HepG2 (cell line): ENCODE results near the gene AKT2.

Experiments used
- CHD2 ChIP-seq: IDR thresholded peaks from 2 replicates; pipeline ENCODE4 v1.6.1; 2011; ENCODE audit warnings: low read depth, low read length, improper control_type of control experiment
- EP300 ChIP-seq, 3 experiments: sonication (generic) in 1 of 3; formaldehyde crosslinking in 1 of 3; IDR thresholded peaks; 2 replicates each; pipeline versions ENCODE4 v1.5.1 to v1.6.1; 2011 to 2020; ENCODE audit warnings: low read depth in 2 of 3, low read length in 2 of 3, borderline replicate concordance in 1 of 3, improper control_type of control experiment in 1 of 3, mild to moderate bottlenecking in 1 of 3, missing genetic modification reagents in 1 of 3, moderate library complexity in 1 of 3
- ESRRA ChIP-seq: sonication (generic); formaldehyde crosslinking; IDR thresholded peaks from 2 replicates; pipeline ENCODE4 v1.5.1; 2020; ENCODE audit warnings: mild to moderate bottlenecking, low read depth, missing genetic modification reagents
- HNRNPLL ChIP-seq: fragments of 200-400 bp; formaldehyde crosslinking; IDR thresholded peaks from 2 replicates; pipeline ENCODE4 v1.6.1; 2017; ENCODE audit warnings: mild to moderate bottlenecking, low read depth, low read length; ENCODE audit not compliant: poor library complexity, severe bottlenecking
- JDP2 ChIP-seq: sonication (generic); formaldehyde crosslinking; IDR thresholded peaks from 2 replicates; pipeline ENCODE4 v1.8.1; 2022; ENCODE audit warnings: missing genetic modification reagents, borderline replicate concordance
- JUND ChIP-seq: sonication (generic); formaldehyde crosslinking; IDR thresholded peaks from 2 replicates; pipeline ENCODE4 v1.8.0; 2022; ENCODE audit warnings: mild to moderate bottlenecking, missing genetic modification reagents
- KDM1A ChIP-seq: IDR thresholded peaks from 2 replicates; pipeline ENCODE4 v1.6.1; 2016; ENCODE audit warnings: missing compliant biosample characterization
- MTA3 ChIP-seq: sonication (generic); formaldehyde crosslinking; IDR thresholded peaks from 2 replicates; pipeline ENCODE4 v1.4.0; 2020; ENCODE audit warnings: missing genetic modification reagents
- NFIC ChIP-seq: IDR thresholded peaks from 2 replicates; pipeline ENCODE4 v1.6.1; 2012; ENCODE audit warnings: mild to moderate bottlenecking, low read length, inconsistent platforms
- ONECUT2 ChIP-seq: sonication (generic); formaldehyde crosslinking; IDR thresholded peaks from 2 replicates; pipeline ENCODE4 v1.4.0; 2020; ENCODE audit warnings: missing genetic modification reagents
- POLR2A ChIP-seq, 2 experiments: IDR thresholded peaks; 2 replicates each; pipeline ENCODE4 v1.6.1; 2011; ENCODE audit warnings: low read depth in 2 of 2, low read length in 2 of 2, mild to moderate bottlenecking in 1 of 2, moderate library complexity in 1 of 2; ENCODE audit not compliant: insufficient read depth in 1 of 2
- ZNF780A ChIP-seq: sonication (generic); formaldehyde crosslinking; IDR thresholded peaks from 2 replicates; pipeline ENCODE4 v1.8.0; 2022; ENCODE audit warnings: mild to moderate bottlenecking, missing genetic modification reagents, moderate library complexity
- ZNF891 ChIP-seq: sonication (generic); formaldehyde crosslinking; IDR thresholded peaks from 2 replicates; pipeline ENCODE4 v1.5.0; 2020; ENCODE audit warnings: mild to moderate bottlenecking, missing genetic modification reagents
- TF ChIP-seq, protein P1 (sequence below): IDR thresholded peaks from 2 replicates; pipeline ENCODE4 v1.6.1; 2016; ENCODE audit warnings: low read depth

DNA sequence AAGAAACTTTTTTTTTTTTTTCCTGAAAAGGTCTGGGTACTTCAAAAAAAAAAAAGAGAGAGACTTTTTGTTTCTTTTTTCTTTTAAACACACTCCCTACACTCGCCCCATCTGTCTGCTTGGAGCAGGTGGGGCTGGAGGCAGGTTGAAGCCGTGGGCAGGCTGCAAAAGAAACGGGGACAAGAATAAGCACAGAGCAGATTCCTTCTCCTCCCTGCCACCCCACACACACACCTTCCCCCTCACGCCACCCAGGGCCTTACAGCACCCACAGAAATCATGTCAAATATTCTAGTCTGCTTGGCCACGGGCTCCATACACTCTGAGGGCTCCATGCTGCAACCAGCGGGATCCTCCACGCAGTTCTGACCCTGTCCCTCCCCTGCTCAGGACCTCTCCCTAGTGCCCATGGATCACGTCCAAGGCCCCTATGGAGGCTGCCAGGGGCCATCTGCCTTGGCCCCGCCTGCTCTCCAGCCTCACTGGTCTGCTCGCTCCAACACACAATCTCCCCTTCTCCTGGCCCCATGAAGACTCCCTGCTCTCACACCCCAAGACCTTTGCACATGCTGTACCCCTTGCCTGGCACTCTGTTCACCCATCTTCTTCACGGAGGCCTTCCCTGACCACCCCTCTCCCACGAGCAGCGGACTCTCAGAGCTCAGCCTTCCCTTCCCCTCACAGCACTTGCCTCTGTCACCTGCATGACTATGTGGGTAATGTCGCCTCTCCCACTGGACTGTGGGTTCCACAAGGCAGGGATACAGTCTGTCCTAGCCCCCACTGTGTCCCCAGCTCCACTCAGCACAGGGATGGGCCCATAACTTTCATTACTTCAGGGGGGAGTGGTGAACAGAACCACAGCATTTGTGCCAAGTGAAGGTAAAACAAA is 11.4 kb downstream of the AKT2 start:
- no peak for TF ChIP-seq KDM1A (CRISPR knock-in tag)
- TF ChIP-seq CHD2, result no peak
- TF ChIP-seq JUND (CRISPR knock-in tag), result no peak
- no peak for TF ChIP-seq ESRRA (CRISPR knock-in tag)
- TF ChIP-seq JDP2, result no peak
- TF ChIP-seq POLR2A (IDR thresholded peaks at IDR 0.05; ENCODE audit: insufficient read depth in 1 of 2, low read depth in 2 of 2, low read length in 2 of 2), result no peak
- no peak for TF ChIP-seq ZNF891 (CRISPR knock-in tag)
- TF ChIP-seq EP300 (IDR thresholded peaks at IDR 0.05; ENCODE audit: low read depth in 2 of 2, low read length in 2 of 2), result no peak
- no peak for TF ChIP-seq EP300 (CRISPR knock-in tag; IDR thresholded peaks at IDR 0.05; ENCODE audit: borderline replicate concordance)
- TF ChIP-seq MTA3 (CRISPR knock-in tag), result no peak
- TF ChIP-seq ONECUT2 (CRISPR knock-in tag), result no peak
- no peak for TF ChIP-seq HNRNPLL
- TF ChIP-seq ZNF780A (CRISPR knock-in tag), result no peak
- no peak for TF ChIP-seq NFIC
- TF ChIP-seq, protein P1, sequence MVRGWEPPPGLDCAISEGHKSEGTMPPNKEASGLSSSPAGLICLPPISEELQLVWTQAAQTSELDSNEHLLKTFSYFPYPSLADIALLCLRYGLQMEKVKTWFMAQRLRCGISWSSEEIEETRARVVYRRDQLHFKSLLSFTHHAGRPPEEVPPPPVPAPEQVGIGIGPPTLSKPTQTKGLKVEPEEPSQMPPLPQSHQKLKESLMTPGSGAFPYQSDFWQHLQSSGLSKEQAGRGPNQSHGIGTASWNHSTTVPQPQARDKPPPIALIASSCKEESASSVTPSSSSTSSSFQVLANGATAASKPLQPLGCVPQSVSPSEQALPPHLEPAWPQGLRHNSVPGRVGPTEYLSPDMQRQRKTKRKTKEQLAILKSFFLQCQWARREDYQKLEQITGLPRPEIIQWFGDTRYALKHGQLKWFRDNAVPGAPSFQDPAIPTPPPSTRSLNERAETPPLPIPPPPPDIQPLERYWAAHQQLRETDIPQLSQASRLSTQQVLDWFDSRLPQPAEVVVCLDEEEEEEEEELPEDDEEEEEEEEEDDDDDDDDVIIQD, result no peak
